ENCODE results near the gene SLC35F1.

DNA sequence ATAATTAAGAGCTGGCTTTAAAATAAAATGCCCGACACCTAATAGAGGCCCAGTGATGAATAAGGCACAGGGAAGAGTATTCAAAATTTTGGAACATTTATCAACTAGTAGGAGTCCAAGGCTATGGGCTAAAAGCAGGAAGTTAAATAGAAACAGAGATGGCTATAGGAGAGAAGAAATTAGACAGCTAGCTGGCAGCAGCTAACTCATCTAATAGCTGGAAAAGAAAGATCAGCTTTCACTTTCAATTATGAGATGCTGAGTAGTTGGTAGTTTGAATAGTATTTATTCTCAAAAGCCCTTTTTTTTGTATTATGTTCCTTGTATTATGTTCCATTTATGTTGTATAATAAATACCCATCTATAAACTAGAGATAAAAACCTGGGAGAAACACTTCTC, 215.7 kb downstream of the SLC35F1 start:
- TF ChIP-seq, protein P1, sequence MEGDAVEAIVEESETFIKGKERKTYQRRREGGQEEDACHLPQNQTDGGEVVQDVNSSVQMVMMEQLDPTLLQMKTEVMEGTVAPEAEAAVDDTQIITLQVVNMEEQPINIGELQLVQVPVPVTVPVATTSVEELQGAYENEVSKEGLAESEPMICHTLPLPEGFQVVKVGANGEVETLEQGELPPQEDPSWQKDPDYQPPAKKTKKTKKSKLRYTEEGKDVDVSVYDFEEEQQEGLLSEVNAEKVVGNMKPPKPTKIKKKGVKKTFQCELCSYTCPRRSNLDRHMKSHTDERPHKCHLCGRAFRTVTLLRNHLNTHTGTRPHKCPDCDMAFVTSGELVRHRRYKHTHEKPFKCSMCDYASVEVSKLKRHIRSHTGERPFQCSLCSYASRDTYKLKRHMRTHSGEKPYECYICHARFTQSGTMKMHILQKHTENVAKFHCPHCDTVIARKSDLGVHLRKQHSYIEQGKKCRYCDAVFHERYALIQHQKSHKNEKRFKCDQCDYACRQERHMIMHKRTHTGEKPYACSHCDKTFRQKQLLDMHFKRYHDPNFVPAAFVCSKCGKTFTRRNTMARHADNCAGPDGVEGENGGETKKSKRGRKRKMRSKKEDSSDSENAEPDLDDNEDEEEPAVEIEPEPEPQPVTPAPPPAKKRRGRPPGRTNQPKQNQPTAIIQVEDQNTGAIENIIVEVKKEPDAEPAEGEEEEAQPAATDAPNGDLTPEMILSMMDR (IDR thresholded peaks at IDR 0.05): no peak
- no peak for TF ChIP-seq POLR2A (IDR thresholded peaks at IDR 0.05)

All from lower leg skin (tissue), 3 donors.